DOHH2 (cell line): ENCODE data around the gene BMS1.
"Not testable (repeated sequence)": the region's sequence is repeated elsewhere in the genome, so short reads cannot be mapped to it uniquely, and the experiment has no call there.

Source experiments
- H3F3A ChIP-seq: fragments of 200-600 bp; sonication (generic), shearing (Covaris generic); 2 replicates; pipeline ENCODE4 v1.6.0; 2016; ENCODE audit warnings: antibody characterized with exemption, mild to moderate bottlenecking; ENCODE audit not compliant: control insufficient read depth, insufficient read depth
- H3K27ac ChIP-seq: fragments of 200-600 bp; sonication (generic); 2 replicates; pipeline ENCODE4 v1.5.1; 2014; ENCODE audit warnings: low read depth, mild to moderate bottlenecking, low read length, moderate library complexity
- H3K27me3 ChIP-seq: fragments of 200-600 bp; sonication (generic); 2 replicates; pipeline ENCODE4 v1.6.1; 2014; ENCODE audit warnings: mild to moderate bottlenecking, low read length, mixed read lengths; ENCODE audit not compliant: control insufficient read depth
- H3K36me3 ChIP-seq: fragments of 200-600 bp; sonication (generic); 2 replicates; pipeline ENCODE4 v1.6.1; 2014; ENCODE audit warnings: mild to moderate bottlenecking, low read length, moderate library complexity, mixed read lengths; ENCODE audit not compliant: control insufficient read depth
- H3K4me1 ChIP-seq: fragments of 200-600 bp; sonication (generic); 2 replicates; pipeline ENCODE4 v1.6.1; 2014; ENCODE audit warnings: mild to moderate bottlenecking, low read length, mixed read lengths; ENCODE audit not compliant: control insufficient read depth
- H3K4me2 ChIP-seq: fragments of 200-600 bp; sonication (generic); 2 replicates; pipeline ENCODE4 v1.6.0; 2014; ENCODE audit warnings: mild to moderate bottlenecking, low read length, moderate library complexity
- H3K4me3 ChIP-seq: fragments of 200-600 bp; sonication (generic); 2 replicates; pipeline ENCODE4 v1.5.1; 2014; ENCODE audit warnings: mild to moderate bottlenecking, low read length, mixed read lengths
- H3K79me2 ChIP-seq: fragments of 200-600 bp; sonication (generic); 2 replicates; pipeline ENCODE4 v1.6.1; 2014; ENCODE audit warnings: mild to moderate bottlenecking, low read length, mixed read lengths; ENCODE audit not compliant: control insufficient read depth
- H3K9me2 ChIP-seq: fragments of 200-600 bp; sonication (generic); replicated peaks from 2 replicates; pipeline ENCODE4 v1.6.1; 2014; ENCODE audit warnings: mild to moderate bottlenecking, low read length, mixed read lengths; ENCODE audit not compliant: control insufficient read depth
- H3K9me3 ChIP-seq: fragments of 200-600 bp; sonication (generic); 2 replicates; pipeline ENCODE4 v1.6.1; 2014; ENCODE audit warnings: antibody characterized with exemption, low read length, mixed read lengths; ENCODE audit not compliant: control insufficient read depth, insufficient read depth
- H4K20me1 ChIP-seq: fragments of 200-600 bp; sonication (generic); 2 replicates; pipeline ENCODE4 v1.6.0; 2014; ENCODE audit warnings: low read depth, mild to moderate bottlenecking, antibody characterized with exemption, low read length, moderate library complexity; ENCODE audit not compliant: control insufficient read depth, insufficient read depth
- EZH2phosphoT487 ChIP-seq: fragments of 200-600 bp; sonication (generic); IDR thresholded peaks from 2 replicates; pipeline ENCODE4 v1.6.1; 2017; ENCODE audit warnings: borderline replicate concordance, mild to moderate bottlenecking, antibody characterized with exemption, low read length, moderate library complexity, mixed read lengths
- TF ChIP-seq, protein P1 (sequence below): fragments of 200-600 bp; sonication (generic); IDR thresholded peaks from one replicate; pipeline ENCODE4 v1.5.1; 2014; ENCODE audit warnings: antibody characterized with exemption, mild to moderate bottlenecking, low read depth, low read length; ENCODE audit not compliant: poor library complexity, severe bottlenecking

The BMS1 gene

DNA sequence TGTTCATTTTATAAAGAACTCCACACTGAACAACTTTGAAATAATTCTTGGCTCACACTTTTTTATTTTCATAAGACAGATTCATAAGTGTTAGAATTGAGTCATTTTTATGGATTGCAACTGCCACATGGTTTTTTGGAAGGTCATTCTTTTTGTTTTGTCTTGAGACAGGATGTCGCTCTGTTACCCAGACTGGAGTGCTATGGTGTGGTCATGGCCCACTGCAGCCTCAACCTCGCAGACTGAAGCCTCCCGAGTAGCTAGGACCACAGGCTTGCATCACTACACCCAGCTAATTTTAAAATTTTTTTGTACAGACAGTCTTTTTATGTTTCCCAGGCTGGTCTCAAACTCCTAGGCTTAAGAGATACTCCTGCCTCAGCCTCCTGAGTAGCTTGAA is 20.3 kb downstream of the BMS1 start:
- Histone ChIP-seq H3K36me3 (peaks cover 89% of the 10 kb centered on the region), H3K27me3 (no peaks in the 10 kb centered on the region)
- TF ChIP-seq, protein P1, sequence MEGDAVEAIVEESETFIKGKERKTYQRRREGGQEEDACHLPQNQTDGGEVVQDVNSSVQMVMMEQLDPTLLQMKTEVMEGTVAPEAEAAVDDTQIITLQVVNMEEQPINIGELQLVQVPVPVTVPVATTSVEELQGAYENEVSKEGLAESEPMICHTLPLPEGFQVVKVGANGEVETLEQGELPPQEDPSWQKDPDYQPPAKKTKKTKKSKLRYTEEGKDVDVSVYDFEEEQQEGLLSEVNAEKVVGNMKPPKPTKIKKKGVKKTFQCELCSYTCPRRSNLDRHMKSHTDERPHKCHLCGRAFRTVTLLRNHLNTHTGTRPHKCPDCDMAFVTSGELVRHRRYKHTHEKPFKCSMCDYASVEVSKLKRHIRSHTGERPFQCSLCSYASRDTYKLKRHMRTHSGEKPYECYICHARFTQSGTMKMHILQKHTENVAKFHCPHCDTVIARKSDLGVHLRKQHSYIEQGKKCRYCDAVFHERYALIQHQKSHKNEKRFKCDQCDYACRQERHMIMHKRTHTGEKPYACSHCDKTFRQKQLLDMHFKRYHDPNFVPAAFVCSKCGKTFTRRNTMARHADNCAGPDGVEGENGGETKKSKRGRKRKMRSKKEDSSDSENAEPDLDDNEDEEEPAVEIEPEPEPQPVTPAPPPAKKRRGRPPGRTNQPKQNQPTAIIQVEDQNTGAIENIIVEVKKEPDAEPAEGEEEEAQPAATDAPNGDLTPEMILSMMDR: no peak
- TF ChIP-seq EZH2phosphoT487: no peak

DNA sequence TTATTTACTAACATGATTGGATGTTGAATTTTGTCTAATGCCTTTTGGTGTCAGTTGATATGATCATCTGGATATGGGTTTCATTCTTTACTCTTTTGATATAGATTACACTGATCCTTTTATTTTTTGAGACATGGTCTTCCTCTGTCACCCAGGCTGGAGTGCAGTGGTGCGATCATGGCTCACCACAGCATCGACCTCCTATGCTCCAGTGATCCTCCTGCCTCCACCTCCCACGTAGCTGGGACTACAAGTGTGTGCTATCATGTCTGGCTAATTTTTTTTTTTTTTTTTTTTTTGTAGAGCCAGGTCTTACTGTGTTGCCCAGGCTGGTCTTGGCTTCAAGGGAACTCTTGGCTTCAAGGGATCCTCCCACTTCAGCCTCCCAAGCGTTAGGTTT is 27.1 kb downstream of the BMS1 start:
- H3F3A ChIP-seq: no peaks in the 10 kb centered on the region
- peaks cover 60% of the 10 kb centered on the region for H3K36me3 ChIP-seq
- no peak overlapping the region for H3K4me2 ChIP-seq
- no peaks in the 10 kb centered on the region for H3K9me2 ChIP-seq
- no peak overlapping the region for H3K4me3 ChIP-seq
- peaks cover 44% of the 10 kb centered on the region for H3K79me2 ChIP-seq
- no peak overlapping the region for H3K27ac ChIP-seq
- no peaks in the 10 kb centered on the region for H4K20me1 ChIP-seq
- H3K4me1 ChIP-seq: no peaks in the 10 kb centered on the region
- no peaks in the 10 kb centered on the region for H3K27me3 ChIP-seq
- no peaks in the 10 kb centered on the region for H3K9me3 ChIP-seq
- TF ChIP-seq, protein P1: no peak
- TF ChIP-seq EZH2phosphoT487: no peak

More for the DNA sequence above, 20.3 kb downstream of the BMS1 start:
- H3K4me3 ChIP-seq: no peak overlapping the region
- H3K27ac ChIP-seq: no peak overlapping the region
- no peaks in the 10 kb centered on the region for H3F3A ChIP-seq
- no peak overlapping the region for H3K4me2 ChIP-seq
- no peaks in the 10 kb centered on the region for H3K9me3 ChIP-seq
- H3K79me2 ChIP-seq: peaks cover 4% of the 10 kb centered on the region
- no peaks in the 10 kb centered on the region for H3K9me2 ChIP-seq
- H3K4me1 ChIP-seq: no peaks in the 10 kb centered on the region
- H4K20me1 ChIP-seq: no peaks in the 10 kb centered on the region

GRCh38 chr10:42812028-42812427 is 29.4 kb downstream of the BMS1 start:
- Histone ChIP-seq H3K4me3 (no peak overlapping the region), H3K4me2 (no peak overlapping the region), H3K27ac (no peak overlapping the region), H3K9me3 (no peaks in the 10 kb centered on the region), H4K20me1 (no peaks in the 10 kb centered on the region), H3F3A (no peaks in the 10 kb centered on the region), H3K9me2 (no peaks in the 10 kb centered on the region), H3K36me3 (peaks cover 54% of the 10 kb centered on the region), H3K27me3 (no peaks in the 10 kb centered on the region), H3K4me1 (no peaks in the 10 kb centered on the region), H3K79me2 (peaks cover 41% of the 10 kb centered on the region)
- no peak for TF ChIP-seq EZH2phosphoT487
- TF ChIP-seq, protein P1: no peak

- not testable (repeated sequence) for H3K27me3 ChIP-seq, H3K9me2 ChIP-seq, H4K20me1 ChIP-seq, H3K4me1 ChIP-seq, H3F3A ChIP-seq, H3K4me3 ChIP-seq, H3K27ac ChIP-seq, H3K9me3 ChIP-seq, H3K4me2 ChIP-seq
- Histone ChIP-seq H3K36me3 (peaks cover 57% of the 10 kb centered on the region), H3K79me2 (peaks cover 36% of the 10 kb centered on the region)
Measured at GRCh38 chr10:42813989-42814687, 31.5 kb downstream of the BMS1 start.

- H3K27ac ChIP-seq, H3K4me2 ChIP-seq, H3K4me1 ChIP-seq, H4K20me1 ChIP-seq, H3K4me3 ChIP-seq, H3F3A ChIP-seq, H3K27me3 ChIP-seq, H3K9me2 ChIP-seq, H3K9me3 ChIP-seq: not testable (repeated sequence)
- H3K79me2 ChIP-seq: peaks cover 18% of the 10 kb centered on the region
- H3K36me3 ChIP-seq: peaks cover 51% of the 10 kb centered on the region
Measured at GRCh38 chr10:42816334-42816733, 33.7 kb downstream of the BMS1 start.
